Inflammatory macrophage treated with lipopolysaccharide for 4 hours (primary cell): ENCODE measurements around the gene RALGPS1.

Source experiments
- DNase-seq: peaks from one replicate; pipeline ENCODE4 v3.0.0-alpha.2; 2020

Gene RALGPS1

DNA sequence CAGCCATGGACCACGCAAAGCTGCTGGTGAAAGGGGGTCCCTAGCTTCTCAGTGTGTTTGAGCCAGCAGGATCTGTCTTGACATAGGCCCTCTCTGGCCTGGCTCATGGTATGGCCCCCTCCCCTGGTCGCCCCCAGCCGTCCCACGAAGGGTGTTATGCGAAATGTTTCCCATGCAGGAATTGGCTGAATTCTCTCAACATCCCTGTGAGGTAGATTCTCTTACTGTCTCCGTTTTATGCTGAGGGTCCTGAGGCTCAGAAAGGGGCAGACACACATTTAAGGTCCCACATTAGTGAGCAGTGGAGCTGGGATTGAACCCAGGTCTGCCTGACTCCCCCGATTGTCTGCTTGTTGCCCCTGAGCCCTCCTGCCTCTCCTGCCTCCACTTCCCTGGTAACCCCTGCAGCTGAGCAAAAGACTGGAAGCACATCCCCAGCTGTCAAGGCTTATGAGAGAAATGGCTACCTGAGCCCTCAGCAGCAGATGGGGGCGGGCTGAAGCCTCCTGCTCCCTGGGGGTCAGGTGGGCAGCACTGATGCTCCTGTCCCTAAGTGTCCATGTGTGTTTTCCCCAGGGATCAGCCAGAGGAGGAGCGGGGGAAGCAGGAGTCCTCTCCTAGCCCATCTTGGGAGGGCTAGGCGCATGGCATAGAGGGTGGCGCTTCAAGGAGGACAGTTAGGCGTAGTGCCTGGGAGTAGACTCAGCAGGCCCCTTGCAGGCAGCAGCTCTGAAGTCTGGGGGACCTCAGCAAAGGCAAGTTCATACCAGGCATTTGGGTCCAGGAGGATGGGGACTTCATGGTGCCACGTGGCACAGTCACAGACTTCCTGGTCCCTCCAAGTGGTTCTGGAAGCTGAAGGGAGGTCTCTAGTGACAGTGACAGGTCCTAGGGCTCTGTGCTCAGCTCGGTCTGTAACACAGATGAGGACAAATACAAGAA lies 301.0 kb downstream of the RALGPS1 start:
- DNase-seq = no peak

DNA sequence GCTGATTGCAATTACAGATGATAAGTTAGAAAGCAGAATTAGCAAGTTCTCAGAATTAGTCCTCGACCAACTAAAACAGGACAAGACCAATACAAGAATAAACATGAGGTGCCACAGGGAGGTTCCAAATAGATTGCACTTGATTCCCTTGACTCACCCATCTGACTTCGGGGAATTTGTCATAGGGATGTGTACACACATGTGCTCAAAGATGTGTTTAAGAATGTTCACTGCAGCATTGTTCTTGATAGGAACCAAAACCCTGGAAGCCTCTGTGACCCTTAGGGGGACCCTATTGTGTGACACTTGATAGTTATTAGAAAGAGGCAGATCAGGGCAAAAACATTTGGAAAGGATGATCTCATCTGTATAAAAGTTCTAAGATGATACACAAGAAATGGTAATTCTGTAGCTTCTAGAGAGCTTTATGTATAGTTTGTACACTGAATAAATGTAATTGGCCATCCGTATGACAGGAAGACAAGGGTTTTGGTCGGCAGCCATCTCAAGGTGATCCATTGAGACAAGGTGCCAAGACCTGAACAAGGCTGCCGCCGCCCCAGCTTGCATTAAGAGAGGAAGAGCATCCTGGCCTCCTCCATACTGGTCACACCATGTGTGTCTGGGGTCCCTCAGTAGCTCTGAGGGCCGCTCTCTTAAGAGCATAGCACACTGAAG lies 301.8 kb downstream of the RALGPS1 start:
- no peak for DNase-seq

DNA sequence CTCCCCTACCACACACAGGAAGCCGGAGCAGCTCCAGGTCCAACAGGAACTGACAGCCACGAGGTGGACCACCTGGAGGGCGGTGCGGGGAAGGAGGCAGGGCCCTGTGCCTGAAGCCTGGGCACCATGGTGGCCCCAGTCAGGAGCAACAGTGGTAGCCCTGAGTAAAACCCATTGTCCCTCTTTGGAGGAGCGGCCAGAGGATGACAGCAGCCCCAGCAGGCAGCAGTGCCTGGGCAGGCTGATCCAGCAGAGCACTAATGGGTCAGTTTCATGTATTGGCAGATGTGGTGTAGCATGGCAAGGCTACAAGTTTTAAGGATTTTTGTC lies 302.3 kb downstream of the RALGPS1 start:
- DNase-seq = no peak

DNA sequence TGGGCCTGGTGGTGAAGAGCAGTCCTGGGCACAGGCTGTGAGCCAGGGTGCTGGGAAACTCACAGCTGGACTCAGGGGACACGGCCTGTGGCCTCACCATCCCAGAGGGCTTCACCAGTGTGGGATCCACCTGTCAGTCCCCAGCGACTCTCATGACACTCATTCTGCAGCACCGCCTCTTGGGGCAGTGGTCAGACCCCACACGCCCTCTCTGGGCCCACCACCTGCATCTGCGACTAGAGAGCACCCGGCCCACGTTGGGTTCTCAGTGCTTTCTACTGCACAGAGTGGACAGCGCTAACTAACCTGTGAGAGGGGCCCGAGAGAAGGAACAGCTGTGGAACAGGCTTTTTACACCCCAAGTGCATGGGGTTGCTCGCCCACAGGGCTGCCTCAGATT lies 304.2 kb downstream of the RALGPS1 start:
- DNase-seq = no peak

DNA sequence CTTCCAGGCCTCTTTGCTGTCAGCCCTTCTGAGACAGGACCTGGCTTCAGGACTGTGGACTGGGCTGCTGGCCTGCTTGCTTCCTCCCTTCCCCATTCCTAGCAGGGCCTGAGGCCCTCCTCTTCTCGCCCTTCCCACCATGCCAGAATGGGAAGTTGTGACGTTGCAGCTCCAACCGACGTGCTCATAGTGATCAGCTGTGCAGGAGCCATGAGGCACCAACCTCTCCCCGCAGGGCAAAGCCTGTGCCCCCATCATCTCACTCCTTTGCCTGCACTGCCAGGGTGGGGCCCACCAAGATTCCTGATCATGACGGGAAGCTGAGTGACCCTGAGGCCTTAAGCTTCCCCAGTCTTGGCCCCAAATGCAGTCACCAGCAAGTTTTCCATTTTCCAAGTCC lies 304.9 kb downstream of the RALGPS1 start:
- peak; percentile 48 for DNase-seq

DNA sequence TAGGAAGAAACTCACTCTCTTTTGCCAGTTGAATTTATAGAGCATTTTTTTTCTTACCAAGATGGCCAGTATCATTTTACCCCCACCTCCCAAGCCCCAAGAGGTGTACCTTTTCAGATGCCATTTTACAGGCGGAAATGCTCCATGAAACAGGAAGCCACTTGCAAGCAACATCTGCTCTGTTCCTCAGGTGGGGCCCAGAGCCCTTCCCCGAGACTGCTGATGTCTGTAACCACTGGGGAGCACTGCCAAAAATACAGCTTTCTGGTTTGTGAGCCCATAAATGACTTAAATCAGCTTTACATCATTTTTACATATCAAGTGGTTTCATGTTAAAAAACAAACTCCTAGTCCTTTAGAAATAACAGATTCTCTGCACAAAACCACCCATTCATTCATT lies 307.1 kb downstream of the RALGPS1 start:
- DNase-seq = no peak

DNA sequence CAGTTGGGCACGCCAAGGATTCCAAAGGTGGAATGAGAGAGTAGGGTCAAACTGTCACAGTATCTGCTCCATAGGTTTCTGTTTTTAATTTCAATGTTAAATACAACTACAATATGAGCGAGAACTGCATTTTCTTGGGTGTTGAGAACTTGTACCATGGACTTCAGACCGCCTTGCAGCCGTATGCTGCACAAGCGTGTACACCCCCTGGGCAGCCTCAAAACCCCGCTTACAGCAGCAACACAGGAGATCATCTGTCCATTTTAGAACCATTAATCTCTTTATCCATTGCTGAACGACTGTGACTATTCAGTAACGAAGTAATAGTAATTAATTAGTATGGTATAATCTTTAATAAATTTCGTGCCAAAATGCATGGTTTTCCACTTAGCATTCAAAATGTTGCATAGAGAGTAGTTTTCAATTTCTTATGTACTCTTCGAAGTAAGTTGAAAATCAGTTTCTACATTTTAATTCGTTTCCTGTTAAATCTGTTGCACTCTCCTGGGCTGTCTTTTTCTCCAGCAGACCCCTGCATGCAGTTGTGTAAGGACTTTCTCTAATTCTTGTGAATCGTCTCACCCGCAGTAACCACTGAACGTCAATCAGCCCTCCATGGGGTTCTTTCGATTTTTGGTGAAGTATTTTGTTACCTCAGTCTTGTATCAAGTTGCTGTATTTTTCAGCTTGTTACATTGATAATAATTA lies 308.0 kb downstream of the RALGPS1 start:
- no peak for DNase-seq

DNA sequence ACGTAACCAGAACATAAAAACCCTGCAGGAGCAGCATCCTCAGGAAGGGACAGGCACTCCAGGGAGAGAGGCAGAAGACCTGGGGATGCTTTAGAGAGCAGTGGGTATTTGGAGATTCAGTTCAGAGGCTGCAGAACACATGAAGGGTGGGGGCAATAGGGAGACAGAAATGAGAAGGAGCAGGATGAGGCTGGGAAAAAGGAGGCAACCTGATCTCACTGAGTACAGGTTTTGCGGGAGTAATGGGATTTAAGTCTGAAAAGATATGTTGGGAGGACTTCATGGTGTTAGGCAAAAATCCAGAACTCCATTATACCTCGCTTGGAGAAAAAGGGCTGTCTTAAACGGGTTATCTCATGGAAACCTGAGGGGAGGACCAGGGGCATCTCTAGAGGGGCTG lies 308.7 kb downstream of the RALGPS1 start:
- no peak for DNase-seq

DNA sequence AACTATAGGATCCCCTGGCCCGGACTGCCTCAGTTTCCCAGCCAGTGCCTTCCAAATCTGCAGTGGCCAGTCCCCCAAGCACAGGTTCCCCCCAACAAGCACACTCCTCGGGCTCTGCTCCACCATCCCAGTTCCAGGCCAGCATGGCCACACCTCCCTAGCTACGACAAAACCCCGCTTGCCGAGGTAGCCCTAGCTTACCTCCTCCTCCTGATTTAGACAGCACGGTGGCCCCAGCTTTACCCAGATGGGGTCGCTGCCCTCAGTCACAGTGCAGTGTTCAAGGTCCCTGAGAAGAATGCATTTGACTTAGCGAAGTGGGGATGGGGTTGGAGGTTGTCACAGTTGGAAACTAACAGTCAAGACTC lies 309.2 kb downstream of the RALGPS1 start:
- DNase-seq = no peak

DNA sequence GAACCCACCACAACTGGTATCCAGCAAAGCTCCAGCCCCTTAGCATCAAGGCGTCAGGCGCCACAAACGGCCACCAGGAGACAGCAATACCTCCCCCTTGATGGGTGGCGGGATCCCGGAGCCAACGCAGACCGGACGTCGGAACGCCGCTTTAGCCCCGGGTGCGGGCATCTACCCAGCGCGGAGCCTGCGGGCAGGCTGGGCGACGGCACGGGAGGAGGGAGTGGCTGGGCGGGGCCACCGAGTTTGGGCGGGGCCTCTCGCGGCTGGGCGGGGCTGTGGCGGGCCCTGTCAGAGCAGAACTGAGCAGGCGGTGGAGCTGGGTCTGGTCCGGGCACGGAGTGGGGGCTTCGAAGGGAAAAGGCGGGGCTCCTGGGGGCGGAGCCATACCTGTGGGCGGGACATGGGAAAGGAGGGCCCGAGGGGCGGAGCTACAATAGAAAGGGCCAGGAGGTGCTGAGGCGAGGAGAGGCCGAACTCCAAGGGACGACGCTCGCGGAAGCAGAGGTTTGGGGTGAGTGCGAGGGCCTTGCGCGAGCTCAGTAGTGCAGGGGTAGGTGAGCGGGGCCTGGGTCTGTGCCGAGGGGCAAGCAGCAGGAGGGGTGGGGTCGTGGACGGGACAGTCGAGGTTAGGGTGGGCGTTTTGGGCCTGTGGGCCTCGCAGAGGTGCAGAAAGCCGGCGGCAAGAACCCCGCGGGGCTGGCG lies 309.7 kb downstream of the RALGPS1 start:
- DNase-seq = peak; percentile 69

DNA sequence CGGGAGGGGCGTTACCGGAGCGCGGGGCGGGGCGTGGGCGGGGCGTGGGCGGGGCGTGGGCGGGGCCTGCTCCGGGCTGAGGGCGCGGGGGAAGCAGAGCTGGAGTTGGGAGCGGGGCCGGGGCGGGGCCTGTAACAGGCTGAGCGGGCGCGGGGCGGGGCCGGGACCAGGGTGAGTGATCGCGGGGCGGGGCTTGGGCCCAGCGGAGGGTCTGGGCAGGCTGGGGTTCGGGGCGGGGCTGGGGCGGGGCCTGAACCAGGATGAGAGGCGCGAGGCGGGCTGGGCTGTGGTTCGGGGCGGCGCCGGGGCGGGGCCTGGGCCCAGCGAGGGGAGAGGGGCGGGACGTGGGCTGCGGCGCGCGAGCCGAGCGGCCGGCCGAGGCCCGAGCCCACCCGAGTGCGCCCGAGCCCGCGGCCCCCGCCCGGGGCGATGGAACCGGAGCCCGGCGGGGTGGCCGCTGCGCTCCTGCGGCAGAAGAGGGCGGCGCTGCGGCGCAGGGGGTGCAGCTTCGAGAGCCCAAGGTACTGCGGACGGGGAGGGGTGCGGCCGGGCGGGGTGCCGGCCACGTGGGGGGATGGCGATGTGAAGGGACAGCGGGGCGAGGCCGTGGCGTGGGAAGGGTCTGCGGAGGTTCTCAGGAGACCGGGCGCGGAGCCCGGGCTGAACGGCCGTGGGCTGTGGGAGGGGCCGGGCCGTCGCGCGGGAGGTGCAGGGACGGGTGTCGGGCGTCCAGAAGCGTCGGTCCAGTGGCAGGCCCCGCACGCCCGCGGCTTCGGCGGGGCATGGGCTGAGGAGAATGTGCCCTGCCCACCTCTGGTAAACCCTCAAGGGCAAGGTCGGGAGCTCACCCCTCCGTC lies 310.5 kb downstream of the RALGPS1 start:
- DNase-seq = peak; percentile 85

DNA sequence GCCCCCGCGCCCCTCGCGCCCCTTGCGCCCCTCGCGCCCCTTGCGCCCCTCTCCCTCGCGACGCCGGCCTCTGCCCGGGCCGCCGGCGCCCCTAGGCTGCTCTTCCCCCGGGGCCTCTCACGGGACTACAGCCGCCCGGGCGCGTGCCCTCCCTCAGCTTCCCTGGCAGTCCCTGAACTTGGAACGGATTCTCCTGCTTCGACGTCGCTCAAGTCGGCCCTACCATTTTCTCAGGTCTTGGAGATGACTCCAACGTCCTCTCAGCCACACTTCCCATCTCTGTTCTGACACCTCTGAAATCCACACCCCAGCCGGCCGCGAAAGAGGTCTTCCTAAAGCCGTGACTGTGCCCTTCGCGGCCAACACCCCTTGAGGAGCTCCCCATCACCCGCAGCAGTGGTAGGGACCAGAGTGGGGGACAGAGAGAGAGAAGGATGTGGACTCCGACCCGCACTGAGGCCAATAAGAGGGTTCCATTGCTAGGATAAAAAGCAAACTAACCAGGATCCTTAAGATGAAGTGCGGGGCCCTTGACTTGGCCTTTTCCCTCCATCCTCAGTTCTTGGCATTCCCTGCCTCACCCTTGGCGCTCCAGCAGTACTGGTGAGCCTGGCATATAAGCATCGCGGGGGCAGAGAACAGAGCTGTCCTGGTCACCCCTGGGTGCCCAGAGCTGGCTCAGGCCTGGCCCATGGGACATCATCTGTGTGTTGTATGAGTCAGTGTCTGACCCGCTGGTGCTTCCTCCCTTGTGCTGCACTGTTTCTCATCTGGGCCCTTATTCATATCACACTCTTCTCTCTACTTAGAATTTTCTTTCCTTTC lies 311.4 kb downstream of the RALGPS1 start:
- DNase-seq = peak; percentile 11

DNA sequence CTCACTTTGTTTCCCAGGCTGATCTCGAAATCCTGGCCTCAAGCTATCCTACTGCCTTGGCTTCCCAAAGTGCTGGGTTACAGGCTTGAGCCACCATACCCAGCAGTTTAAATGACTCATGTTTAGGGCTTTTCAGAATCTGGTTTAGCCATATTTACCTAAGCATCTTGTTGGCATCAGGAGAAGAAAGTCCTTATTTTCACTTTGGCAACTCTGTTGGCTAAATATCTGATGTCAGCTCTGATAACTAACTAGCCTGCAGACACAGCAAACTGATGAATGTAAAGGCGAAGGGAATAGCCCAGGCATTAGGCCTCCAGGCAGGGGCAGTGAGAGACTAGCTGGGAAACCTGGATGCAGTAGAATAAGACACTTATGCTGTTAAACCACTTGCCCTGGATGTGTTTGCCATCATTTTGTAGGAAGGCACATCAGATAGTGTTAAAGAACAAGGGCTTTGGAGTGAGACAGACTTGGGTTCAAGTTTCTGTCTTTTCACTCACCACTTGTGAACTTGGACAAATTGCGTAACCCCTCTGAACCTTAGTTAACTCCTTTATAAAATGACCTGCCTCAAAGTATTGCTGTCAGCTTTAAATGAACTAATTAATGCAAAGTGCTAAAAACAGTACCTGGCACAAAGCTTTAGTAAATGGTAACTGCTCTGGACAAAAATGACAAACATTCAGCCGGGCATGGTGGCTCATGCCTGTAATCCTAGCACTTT lies 315.3 kb downstream of the RALGPS1 start:
- no peak for DNase-seq

DNA sequence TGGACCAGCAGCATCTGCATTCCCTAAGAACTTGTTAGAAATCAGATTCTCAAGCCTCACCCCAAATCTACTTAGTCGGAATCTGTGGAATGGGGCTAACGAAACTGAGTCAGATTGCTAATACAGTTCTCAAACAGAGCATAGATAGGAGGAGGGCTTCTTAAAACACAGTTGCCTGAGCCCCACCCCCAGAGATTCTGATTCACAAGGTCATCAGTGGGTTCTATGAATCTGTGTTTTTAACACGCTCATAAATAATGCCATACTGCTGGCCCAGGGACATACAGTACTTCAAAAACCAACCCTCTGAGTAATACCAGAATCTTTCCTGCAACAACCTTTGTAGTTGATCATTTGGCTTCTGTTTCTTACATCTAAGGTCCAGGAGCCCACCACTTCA lies 317.1 kb downstream of the RALGPS1 start:
- DNase-seq = no peak

DNA sequence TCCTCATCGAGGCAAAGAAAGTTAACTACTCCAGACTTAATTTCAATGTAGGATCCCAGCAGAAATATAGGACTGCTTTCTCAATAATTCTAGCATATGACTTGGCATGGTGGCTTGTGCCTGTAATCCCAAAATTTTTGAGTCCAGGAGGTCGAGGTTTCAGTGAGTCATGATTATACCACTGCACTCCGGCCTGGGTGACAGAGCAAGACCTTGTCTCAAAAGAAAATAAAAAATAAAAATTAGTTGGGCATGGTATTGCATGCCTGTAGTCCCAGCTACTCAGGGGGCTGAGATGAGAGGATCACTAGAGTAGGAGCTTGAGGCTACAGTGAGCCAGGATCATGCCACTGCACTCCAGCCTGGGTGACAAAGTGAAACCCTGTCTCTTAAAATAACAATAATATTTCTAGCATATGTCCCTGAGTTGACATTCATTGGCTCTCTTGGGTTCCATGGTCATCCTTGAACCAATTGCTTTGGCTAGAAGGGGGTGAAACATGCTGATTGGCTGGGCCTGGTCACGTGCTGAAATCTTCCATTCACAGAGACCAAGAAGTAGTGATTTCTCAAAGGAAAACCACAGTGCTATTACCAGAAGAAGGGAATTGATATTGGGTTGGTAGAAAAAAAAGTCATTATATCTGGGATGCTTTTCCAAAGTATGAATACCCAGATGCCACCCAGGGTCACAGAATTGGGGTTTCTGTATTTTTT lies 318.4 kb downstream of the RALGPS1 start:
- no peak for DNase-seq

DNA sequence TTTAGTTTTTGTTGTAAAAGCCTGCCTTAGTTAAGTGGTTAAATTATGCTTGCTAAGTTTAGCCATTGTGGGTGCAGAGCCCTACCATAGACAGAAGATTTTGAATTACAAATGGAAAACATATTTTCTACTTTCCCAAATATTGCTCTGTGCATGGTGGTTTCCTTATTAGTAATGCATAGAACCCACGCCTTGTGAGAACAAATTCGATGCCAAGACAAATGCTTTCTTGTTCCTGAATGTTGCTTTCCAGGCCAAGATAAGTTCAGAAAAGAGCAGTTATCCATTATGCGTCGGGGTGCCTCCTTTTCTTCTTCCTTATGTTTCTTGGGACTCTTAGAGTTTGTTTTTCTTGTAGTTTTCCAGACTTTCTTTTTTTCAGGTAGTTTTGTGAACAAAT lies 319.0 kb downstream of the RALGPS1 start:
- no peak for DNase-seq

DNA sequence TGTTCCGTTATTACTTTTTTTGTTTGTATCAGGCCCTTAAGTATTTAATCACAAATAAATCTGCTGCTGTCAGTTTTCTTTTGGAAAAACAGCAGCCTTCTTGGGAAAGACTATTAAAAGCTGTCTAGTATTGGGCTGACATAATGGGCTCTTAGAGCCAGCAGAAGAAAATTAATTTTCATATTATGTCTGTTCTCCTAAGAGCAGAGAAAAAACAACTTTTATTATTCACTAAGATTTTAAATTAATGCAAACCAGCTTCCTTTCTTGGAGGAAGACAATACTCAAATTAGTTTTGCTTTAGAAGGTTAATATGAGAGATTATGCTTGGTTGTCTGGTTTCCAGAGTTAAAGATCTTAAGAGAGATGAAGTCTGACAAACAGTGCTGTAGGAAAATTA lies 319.4 kb downstream of the RALGPS1 start:
- DNase-seq = no peak

DNA sequence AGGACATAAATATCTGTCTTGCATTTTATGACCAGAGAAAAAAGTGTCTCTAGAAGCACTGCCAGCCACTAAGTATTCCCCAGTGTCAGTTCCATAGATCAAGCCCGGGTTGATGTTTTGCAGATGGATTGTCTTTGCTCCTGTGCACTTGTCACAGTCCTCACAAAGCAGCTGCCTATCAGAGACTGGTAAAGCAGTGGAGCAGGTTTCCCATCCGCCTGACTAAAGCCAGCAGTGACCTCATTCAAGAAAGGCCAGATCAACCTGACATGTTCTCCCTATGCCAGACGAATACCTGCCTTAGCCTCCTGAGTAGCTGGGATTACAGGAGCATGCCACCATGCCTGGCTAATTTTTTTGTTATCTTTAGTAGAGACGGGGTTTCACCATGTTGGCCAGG lies 323.2 kb downstream of the RALGPS1 start:
- no peak for DNase-seq

DNA sequence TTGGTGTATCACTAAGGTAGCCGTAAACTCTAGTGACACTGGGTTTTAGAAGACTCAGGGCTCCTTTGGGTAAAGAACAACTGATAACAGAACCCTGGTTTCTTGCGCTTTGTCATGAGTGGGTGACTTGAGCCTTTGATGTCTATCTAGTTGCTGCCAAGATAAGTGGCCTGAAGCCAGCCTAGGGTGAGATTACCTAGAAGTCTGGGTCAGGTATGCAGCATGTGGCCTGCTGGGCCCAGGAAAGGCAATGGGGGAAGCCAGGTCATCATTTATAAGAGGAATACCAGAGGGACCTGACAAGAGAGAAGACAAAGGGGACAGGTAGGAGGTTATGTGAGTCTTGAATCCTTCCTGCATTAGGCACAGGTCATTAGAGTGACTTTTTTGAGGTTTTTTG lies 326.8 kb downstream of the RALGPS1 start:
- DNase-seq = no peak
